HEK293 (cell line): ENCODE data around the gene KLHL15.
A peak's percentile ranks its signal among the peaks of the same experiment; 100 is the strongest.

Source experiments
- CTCF ChIA-PET: fragments of 350-600 bp; formaldehyde crosslinking; extraction: SDS; loops from one replicate; lab custom pipeline; 2021; ENCODE audit warnings: antibody characterized with exemption; lab: Yijun Ruan, JAX
- POLR2A ChIA-PET: fragments of 300-600 bp; formaldehyde crosslinking; extraction: SDS; loops from one replicate; lab custom pipeline; 2020; ENCODE audit warnings: antibody characterized with exemption, inconsistent platforms; lab: Yijun Ruan, JAX
- H3K27ac ChIP-seq: fragments of 200-500 bp; sonication (Bioruptor generic); 2 replicates; pipeline ENCODE4 v1.5.1; 2014; ENCODE audit warnings: low read depth, low read length, control low read depth, inconsistent platforms; ENCODE audit errors: extremely low read depth
- H3K36me3 ChIP-seq, 2 experiments: fragments of 200-500 bp in 1 of 2; sonication (Bioruptor generic) in 1 of 2; 1 replicate in 1 of 2; 2 replicates in 1 of 2; pipeline ENCODE4 v1.5.1; 2014 to 2017; ENCODE audit warnings: inconsistent platforms in 2 of 2, low read length in 2 of 2; ENCODE audit not compliant: control insufficient read depth in 2 of 2, insufficient read depth in 1 of 2
- H3K4me1 ChIP-seq: fragments of 200-500 bp; sonication (Bioruptor generic); 2 replicates; pipeline ENCODE4 v1.5.1; 2014; ENCODE audit warnings: mild to moderate bottlenecking, low read length, inconsistent platforms; ENCODE audit not compliant: control insufficient read depth, insufficient read depth
- H3K4me3 ChIP-seq: 2 replicates; pipeline ENCODE4 v1.5.1; 2011; ENCODE audit warnings: low read depth, mild to moderate bottlenecking, control low read depth, low read length, moderate library complexity
- H3K9me3 ChIP-seq: fragments of 200-500 bp; sonication (Bioruptor generic); 2 replicates; pipeline ENCODE4 v1.5.1; 2014; ENCODE audit warnings: low read depth, low read length, inconsistent platforms; ENCODE audit not compliant: control insufficient read depth, insufficient read depth
- AEBP2 ChIP-seq: fragments of 450-650 bp; formaldehyde crosslinking; IDR thresholded peaks from 2 replicates; pipeline ENCODE4 v1.5.1; 2016; ENCODE audit warnings: missing biosample characterization, missing genetic modification characterization, borderline replicate concordance
- GLIS1 ChIP-seq: fragments of 450-650 bp; formaldehyde crosslinking; IDR thresholded peaks from 2 replicates; pipeline ENCODE4 v1.5.1; 2016; ENCODE audit warnings: missing biosample characterization, missing genetic modification characterization
- HIC1 ChIP-seq: fragments of 450-650 bp; formaldehyde crosslinking; IDR thresholded peaks from 2 replicates; pipeline ENCODE4 v1.5.1; 2016; ENCODE audit warnings: missing biosample characterization, missing genetic modification characterization
- HOXC10 ChIP-seq: sonication (generic); formaldehyde crosslinking; IDR thresholded peaks from 2 replicates; pipeline ENCODE4 v1.8.1; 2023; ENCODE audit warnings: mild to moderate bottlenecking, missing genetic modification reagents
- KLF17 ChIP-seq: fragments of 450-650 bp; formaldehyde crosslinking; IDR thresholded peaks from 2 replicates; pipeline ENCODE4 v1.5.1; 2016; ENCODE audit warnings: missing biosample characterization, missing genetic modification characterization
- KLF8 ChIP-seq: fragments of 450-650 bp; formaldehyde crosslinking; IDR thresholded peaks from 2 replicates; pipeline ENCODE4 v1.5.1; 2016; ENCODE audit warnings: missing biosample characterization, missing genetic modification characterization
- PRDM1 ChIP-seq: fragments of 450-650 bp; formaldehyde crosslinking; IDR thresholded peaks from 2 replicates; pipeline ENCODE4; 2016; ENCODE audit warnings: missing biosample characterization, missing genetic modification characterization
- PRDM6 ChIP-seq: fragments of 450-650 bp; formaldehyde crosslinking; IDR thresholded peaks from 2 replicates; pipeline ENCODE4 v1.5.1; 2017; ENCODE audit warnings: missing biosample characterization, missing genetic modification characterization
- ZBTB17 ChIP-seq: fragments of 450-650 bp; formaldehyde crosslinking; IDR thresholded peaks from 2 replicates; pipeline ENCODE4 v1.5.1; 2016; ENCODE audit warnings: missing biosample characterization, missing genetic modification characterization
- ZNF10 ChIP-seq: fragments of 450-650 bp; formaldehyde crosslinking; IDR thresholded peaks from 2 replicates; pipeline ENCODE4 v1.5.1; 2017; ENCODE audit warnings: missing biosample characterization, missing genetic modification characterization
- ZNF138 ChIP-seq: fragments of 450-650 bp; formaldehyde crosslinking; IDR thresholded peaks from 2 replicates; pipeline ENCODE4 v1.5.1; 2016; ENCODE audit warnings: missing biosample characterization, missing genetic modification characterization, borderline replicate concordance
- ZNF146 ChIP-seq: fragments of 450-650 bp; formaldehyde crosslinking; IDR thresholded peaks from 2 replicates; pipeline ENCODE4 v1.5.1; 2016; ENCODE audit warnings: missing biosample characterization, missing genetic modification characterization
- ZNF148 ChIP-seq: fragments of 450-650 bp; formaldehyde crosslinking; IDR thresholded peaks from 2 replicates; pipeline ENCODE4 v1.5.0; 2017; ENCODE audit warnings: missing biosample characterization, missing genetic modification characterization, borderline replicate concordance
- ZNF24 ChIP-seq: fragments of 450-650 bp; formaldehyde crosslinking; IDR thresholded peaks from 2 replicates; pipeline ENCODE4 v1.5.1; 2016; ENCODE audit warnings: missing biosample characterization, missing genetic modification characterization
- ZNF26 ChIP-seq: fragments of 450-650 bp; formaldehyde crosslinking; IDR thresholded peaks from 2 replicates; pipeline ENCODE4 v1.5.1; 2016; ENCODE audit warnings: missing biosample characterization, missing genetic modification characterization
- ZNF366 ChIP-seq: fragments of 450-650 bp; formaldehyde crosslinking; conservative IDR thresholded peaks from 2 replicates; pipeline ENCODE4 v1.5.1; 2016; ENCODE audit warnings: missing biosample characterization, missing genetic modification characterization
- ZNF629 ChIP-seq: fragments of 450-650 bp; formaldehyde crosslinking; IDR thresholded peaks from 2 replicates; pipeline ENCODE4 v1.5.1; 2017; ENCODE audit warnings: missing biosample characterization, missing genetic modification characterization
- ZNF704 ChIP-seq: fragments of 450-650 bp; formaldehyde crosslinking; IDR thresholded peaks from 2 replicates; pipeline ENCODE4 v1.5.1; 2016; ENCODE audit warnings: missing biosample characterization, missing genetic modification characterization
- ZNF707 ChIP-seq: fragments of 450-650 bp; formaldehyde crosslinking; IDR thresholded peaks from 2 replicates; pipeline ENCODE4 v1.5.1; 2016; ENCODE audit warnings: missing biosample characterization, missing genetic modification characterization
- ZNF830 ChIP-seq: fragments of 450-650 bp; IDR thresholded peaks from 2 replicates; pipeline ENCODE4 v1.5.0; 2018; ENCODE audit warnings: missing biosample characterization, missing genetic modification characterization, low read depth, mild to moderate bottlenecking, moderate library complexity

Gene KLHL15

GRCh38 chrX:24005028-24005427 is 22.0 kb downstream of the KLHL15 start:
- Histone ChIP-seq H3K9me3 (no peaks in the 10 kb centered on the region), H3K4me1 (peaks cover 6% of the 10 kb centered on the region; the same call in 1 of the 2 replicates), H3K4me3 (no peak overlapping the region), H3K27ac (no peak overlapping the region), H3K36me3 (peaks cover 33 to 44% of the 10 kb centered on the region in 2 experiments)
- ChIA-PET CTCF (interaction anchor here (0.7 kb wide), 1 partner anchor 9 kb away, joined by 3 read pairs; no protein-coding TSS in a partner anchor), POLR2A (no interaction called here)
- TF ChIP-seq ZNF629 (tag by site-specific recombination) (no peak), ZNF138 (tag by site-specific recombination) (no peak), PRDM6 (tag by site-specific recombination) (peak; percentile 44), PRDM1 (tag by site-specific recombination) (peak; percentile 56)

- POLR2A ChIA-PET: interaction anchor here (0.7 kb wide), 1 partner anchor 220 kb away, joined by 3 read pairs; the partner anchor contains the start of gene SAT1
- Histone ChIP-seq H3K27ac (no peak overlapping the region), H3K36me3 (peaks cover 44 to 56% of the 10 kb centered on the region in 2 experiments), H3K4me1 (peaks cover 6% of the 10 kb centered on the region; the same call in 1 of the 2 replicates), H3K4me3 (no peak overlapping the region), H3K9me3 (no peaks in the 10 kb centered on the region)
- CTCF ChIA-PET: interaction anchor here (0.6 to 1.0 kb wide), 2 partner anchors 31 to 52 kb away, joined by 4 read pairs; partner anchors contain the start of gene EIF2S3
- no peak for TF ChIP-seq ZNF10 (tag by site-specific recombination)
- 0 out of 2 replicates have a peak, but pooled peaks have one; percentile 36 for TF ChIP-seq ZNF707
- TF ChIP-seq ZNF704: no peak
- TF ChIP-seq HIC1 (tag by site-specific recombination): peak; percentile 24; the same call in 1 of the 2 replicates
- TF ChIP-seq ZBTB17 (tag by site-specific recombination): no peak
- TF ChIP-seq ZNF24 (tag by site-specific recombination): no peak
- no peak for TF ChIP-seq KLF17
- no peak for TF ChIP-seq ZNF366 (tag by site-specific recombination)
- no peak for TF ChIP-seq GLIS1 (tag by site-specific recombination)
- TF ChIP-seq HOXC10 (CRISPR knock-in tag): no peak
- no peak for TF ChIP-seq ZNF148
- TF ChIP-seq PRDM1 (tag by site-specific recombination): no peak
- no peak for TF ChIP-seq KLF8 (tag by site-specific recombination)
- no peak for TF ChIP-seq ZNF26 (tag by site-specific recombination)
- TF ChIP-seq ZNF830 (tag by site-specific recombination): no peak
- no peak for TF ChIP-seq ZNF146
- no peak for TF ChIP-seq AEBP2 (tag by site-specific recombination)
Observed at GRCh38 chrX:24002792-24003191, 24.2 kb downstream of the KLHL15 start.
